GM18526 (cell line): ENCODE measurements around the gene DNAAF8.

Source experiments
- POLR2A ChIP-seq: IDR thresholded peaks from 3 replicates; pipeline ENCODE4 v1.6.1; 2011; ENCODE audit not compliant: insufficient read length; ENCODE audit errors: extremely low read depth

Gene DNAAF8

DNA sequence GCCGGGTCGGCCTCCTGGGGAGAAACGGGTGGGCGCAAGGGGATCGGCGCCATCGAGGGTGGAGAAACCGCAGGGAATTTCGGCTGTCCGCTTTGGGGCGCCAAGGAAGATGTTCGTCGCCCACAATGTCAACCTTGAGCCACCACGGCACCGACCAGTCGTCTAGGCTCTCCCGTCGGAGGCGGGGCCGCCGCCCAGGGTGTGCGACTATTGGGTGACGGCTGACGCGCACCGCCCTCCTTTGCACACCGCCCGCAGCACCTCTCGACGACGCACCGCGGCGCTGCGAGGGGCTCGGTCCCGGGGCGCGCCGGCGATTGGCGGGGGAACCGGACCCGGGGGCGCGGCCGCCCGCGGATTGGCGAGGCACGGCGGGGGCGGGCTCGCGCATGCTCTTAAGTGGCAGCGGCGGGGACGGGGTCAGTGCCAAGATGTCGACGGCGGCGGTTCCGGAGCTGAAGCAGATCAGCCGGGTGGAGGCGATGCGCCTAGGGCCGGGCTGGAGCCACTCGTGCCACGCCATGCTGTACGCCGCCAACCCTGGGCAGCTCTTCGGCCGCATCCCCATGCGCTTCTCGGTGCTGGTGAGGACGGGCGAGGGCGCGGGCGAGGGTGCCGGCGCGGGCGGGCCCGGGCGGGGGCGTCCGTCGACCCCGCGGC, 40.9 kb upstream of the DNAAF8 start, which contains the start of gene NUDT16L1:
NUDT16L1 (plus strand) TSS at position 267 of the 660 bp plus-strand sequence; CDS start at position 432, 165 bp downstream.
- peak; percentile 87 for TF ChIP-seq POLR2A

DNA sequence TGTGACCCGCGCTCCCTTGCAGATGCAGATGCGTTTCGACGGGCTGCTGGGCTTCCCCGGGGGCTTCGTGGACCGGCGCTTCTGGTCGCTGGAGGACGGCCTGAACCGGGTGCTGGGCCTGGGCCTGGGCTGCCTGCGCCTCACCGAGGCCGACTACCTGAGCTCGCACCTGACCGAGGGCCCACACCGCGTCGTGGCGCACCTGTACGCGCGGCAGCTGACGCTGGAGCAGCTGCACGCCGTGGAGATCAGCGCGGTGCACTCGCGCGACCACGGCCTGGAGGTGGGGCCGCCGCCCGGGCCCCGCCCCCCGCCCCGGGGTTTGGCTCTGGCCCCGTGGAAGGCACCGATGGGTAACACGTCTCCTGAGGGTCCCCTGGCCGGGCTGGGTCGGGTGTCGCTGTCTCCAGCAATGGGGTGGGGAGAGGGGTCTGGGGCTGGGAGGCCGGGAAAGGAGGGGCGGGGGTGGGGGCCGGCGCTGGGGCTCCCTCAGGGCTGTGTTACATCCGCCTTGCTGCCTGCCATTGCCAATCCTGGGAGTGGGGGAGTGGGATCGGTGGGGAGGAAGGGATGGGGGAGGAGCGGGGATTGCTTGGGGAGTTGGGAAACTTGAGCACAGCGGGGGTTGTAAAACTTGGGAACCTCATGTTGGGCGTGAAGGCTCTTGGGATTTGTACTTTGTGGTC, 40.2 kb upstream of the DNAAF8 start:
- TF ChIP-seq POLR2A = no peak

DNA sequence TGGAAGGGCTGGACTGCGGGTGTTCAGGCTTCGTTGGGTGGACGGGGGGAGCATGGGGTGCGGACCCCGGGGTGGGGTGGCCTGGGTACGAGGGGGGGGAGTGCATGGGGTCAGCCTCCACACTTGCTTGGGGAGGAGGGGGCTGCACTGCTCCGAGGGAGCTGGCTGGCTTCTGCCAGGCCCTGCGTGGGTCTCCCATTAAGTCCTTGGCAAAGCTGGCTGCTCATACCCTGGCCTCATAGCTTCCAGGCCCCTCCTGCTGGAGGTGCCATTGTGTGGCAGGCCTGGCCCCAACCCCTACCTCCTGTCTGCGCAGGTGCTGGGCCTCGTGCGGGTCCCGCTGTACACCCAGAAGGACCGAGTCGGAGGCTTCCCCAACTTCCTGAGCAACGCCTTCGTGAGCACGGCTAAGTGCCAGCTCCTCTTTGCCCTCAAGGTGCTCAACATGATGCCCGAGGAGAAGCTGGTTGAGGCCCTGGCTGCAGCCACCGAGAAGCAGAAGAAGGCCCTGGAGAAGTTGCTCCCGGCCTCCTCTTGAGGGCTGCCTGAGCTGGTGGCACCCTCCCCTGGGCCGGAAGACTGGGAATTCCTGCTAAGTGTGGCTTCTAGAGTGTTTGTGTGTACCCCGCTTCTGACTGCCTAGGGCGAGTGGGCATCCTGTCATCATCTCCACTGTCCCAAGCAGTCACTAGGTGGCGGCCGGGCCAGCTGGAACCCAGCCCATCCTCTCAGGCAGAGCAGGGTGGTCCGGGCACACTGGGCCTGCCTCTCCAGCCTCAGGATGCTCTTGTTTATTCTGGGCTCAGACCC, 39.5 kb upstream of the DNAAF8 start:
- no peak for TF ChIP-seq POLR2A

DNA sequence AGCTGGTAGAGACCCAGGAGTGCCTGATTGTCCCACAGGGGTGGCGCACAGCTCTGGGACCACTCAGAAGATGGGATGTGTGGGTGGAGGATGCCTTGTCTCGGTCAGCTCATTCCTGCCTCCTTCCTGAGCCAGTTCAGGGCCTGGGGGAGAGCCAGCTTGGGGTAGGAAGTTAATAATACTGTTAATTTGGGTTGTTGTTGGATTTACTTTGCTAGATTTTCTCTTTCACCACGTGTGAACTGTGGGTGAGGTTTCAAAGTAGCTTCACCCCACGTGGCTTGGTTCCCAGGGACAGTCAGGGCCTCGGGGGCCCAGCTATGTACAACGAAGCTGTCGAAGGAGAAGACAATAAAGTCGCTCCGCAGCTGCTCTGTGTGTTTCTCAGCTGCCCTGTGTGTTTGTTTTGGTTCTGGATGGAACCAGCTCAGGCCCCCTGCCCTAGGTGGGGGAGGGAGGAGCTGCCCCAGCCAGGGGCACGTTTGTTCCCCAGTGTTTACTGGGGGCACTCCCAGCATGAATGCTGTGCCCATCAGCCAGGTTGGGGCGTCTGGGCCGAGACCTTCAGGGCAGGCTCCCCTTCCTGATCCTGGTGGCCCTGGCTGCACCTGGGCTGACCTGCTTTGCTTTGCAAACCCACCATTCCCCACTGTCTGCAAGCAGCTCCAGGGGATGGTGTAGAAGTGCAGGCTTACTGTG, 38.7 kb upstream of the DNAAF8 start:
- no peak for TF ChIP-seq POLR2A

DNA sequence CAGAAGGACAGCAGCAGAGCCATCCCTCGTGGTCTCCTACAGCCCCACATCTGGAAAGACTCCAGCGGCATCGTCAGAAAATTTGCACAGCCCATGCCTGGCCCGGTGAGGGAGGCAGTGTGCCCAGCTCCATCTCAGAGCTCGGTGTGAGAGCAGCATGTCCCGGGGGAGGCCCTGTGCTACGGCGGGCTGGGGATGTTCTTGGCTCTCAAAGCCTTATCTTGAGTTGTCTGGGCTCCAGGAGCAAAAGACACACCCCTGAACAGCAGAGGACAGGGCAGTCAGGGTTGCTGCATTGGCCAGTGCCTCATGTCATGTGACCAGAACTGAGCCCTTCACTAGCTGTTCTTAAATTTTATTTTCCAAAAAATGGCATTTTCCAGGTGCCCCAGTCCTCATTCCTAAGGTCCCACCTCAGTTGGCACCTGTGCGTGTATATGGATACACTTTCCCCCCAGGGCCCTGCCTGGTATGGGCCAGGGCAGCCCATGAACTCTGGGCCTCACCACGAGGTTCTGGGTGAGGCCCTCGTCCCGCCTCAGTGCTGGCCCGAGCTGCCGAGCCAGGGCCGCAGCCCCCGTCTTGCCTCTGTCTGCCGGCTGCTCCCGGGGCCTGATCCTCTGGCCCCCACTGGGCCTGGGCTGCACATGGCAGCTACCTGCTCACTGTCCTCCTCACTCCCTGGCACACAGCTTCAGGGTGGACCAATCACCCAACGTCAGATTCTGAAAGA, 38.0 kb upstream of the DNAAF8 start:
- no peak for TF ChIP-seq POLR2A

DNA sequence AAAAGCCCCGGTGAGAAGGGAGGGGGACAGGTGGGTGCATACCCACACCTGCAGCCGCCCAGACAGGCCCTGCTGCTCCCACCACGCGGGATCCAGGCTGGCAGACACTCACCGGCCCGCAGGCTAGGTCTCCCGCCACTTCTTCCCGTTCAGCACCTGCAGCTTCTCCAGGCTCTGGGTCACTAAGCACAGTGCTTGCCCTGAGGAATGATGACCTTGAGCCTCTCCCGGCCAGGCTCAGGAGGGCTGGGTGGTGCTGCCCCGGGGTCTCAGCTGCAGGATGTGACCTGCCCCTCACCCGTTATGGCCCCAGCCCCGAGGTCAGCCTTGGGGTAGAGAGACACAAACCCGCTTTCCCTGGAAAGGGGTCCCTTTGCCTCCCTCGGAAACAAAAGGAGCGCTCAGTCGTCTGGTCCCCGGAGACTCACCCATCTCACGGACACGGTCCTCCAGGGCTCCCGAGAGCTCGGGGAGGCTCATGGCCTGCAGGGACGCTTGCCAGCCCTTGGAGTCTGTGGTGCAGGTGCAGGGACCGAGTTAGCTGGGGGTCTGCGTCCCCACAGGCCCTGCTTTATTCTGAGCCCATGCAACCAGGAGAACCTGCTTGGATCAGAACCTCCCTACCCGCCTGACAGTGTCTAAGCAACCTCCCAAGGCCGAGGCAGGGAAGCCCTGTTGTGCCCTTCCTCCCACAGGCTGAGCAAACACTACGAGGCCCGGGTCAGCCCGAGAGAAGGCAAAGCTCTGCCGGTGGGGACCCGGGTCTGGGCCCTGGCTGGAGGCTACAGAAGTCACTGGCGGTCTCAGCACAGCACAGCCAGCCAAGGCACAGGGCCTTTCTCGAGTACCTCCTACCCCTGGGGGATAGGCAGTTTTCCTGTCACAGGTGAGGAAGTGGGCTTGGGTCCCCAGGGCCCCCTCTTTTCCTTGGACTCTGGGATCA, 37.2 kb upstream of the DNAAF8 start:
- TF ChIP-seq POLR2A = no peak

DNA sequence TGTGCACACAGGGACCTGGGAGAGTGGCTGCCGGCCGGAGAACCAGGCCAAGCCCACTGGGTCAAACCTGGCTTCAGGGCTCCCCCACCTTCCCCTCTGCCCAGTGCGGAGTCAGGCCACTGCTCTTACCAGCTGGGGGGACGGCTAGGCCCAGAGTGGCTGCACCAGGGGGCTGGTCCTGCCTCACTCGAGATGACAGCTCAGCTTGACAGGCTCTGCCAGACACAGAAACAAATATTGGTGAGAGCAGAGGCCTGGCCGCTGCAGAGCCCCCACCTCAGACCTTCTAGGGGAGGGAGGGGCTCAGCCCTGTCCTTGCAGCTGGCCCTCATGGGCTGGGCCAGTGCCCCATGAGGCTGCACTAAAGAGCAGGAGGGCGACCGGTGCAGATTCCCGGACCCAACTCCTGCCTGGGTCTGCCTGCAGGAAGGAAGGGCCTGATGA, 36.5 kb upstream of the DNAAF8 start:
- no peak for TF ChIP-seq POLR2A

DNA sequence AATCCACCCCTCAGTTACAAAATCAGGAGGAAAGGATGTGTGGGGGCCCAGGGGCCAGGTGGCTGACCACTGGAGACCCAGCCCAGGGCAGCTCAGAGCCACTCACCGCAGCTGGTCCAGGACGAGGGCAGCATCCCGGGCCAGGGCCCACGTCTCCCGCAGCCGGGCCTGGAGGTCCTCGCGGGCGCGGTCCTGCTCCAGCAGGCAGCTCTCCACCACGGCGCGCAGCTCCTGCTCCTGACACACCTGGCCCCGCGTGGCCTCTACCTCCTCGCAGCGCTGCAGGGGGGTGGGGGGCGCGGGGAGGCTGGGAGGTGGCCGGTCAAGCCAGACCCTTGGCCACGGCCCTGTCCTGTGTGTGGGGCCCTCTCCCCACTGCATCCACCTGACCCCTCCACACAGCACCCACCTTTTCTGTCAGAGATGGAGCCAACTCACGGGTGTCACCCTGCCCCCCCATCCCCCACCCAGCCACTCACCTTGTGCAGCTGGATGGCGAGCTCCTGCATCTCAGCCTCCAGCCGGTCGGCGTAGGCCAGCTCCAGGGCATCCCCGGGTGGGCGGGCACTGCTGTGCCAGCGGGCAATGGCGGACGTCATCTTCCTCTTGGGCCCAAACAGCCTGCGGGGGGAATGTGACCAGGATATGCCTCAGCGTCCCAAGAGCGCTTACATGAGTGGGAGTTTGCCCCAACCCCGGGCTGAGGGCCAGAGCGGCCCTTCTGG, 35.9 kb upstream of the DNAAF8 start:
- no peak for TF ChIP-seq POLR2A

DNA sequence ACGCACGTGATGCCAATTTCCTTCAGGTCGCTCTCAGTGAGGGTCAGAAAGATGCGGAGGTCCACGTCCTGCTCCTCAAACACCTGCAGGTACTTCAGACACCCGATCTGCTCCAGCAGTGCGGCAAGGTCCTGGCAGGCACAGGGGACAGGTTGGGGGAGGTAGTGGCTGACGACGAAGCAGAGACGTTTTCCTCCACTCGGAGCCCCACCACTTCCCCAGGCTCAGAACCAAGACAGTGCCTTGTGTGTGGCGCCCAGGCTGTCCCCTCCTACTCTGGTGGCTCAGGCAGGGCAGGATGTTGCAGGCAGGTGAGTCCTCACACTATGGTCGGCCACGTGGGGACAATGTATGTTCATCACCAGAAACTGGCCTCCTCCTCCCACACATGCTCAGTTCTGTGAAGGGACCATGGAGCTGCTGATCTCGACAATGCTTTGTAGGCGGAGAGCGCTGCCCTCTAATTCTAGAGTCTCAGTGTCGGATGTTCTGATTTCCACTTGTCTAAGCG, 35.2 kb upstream of the DNAAF8 start:
- TF ChIP-seq POLR2A = no peak

DNA sequence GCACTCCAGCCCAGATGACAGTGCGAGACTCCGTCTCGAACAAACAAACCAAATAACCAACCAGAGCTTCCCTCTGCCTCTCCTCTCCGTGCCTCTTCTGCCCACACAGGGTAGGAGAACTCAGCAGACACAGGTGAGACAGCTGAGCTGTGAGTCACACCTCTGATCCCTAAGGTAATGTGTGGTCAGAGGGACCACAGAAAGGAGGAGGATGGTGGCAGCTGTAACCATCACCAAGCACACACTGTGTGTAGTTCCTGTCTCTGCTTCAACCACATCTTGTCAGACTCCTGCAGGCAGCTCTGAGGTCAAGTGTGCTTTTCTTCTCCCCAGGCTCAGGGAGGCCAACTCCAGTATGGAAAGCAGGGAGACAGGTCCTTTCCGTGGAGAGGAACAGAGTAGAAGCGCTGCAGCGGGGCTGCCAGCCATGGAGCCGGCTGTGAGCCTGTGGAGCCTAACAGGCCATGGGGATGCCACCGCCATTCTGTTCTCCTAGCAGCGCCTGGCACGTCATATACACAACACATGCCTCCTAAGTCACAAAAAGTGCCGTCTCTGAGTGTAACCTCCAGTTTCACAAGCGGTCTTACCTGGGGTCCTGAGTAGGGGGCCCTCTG, 33.8 kb upstream of the DNAAF8 start:
- no peak for TF ChIP-seq POLR2A

DNA sequence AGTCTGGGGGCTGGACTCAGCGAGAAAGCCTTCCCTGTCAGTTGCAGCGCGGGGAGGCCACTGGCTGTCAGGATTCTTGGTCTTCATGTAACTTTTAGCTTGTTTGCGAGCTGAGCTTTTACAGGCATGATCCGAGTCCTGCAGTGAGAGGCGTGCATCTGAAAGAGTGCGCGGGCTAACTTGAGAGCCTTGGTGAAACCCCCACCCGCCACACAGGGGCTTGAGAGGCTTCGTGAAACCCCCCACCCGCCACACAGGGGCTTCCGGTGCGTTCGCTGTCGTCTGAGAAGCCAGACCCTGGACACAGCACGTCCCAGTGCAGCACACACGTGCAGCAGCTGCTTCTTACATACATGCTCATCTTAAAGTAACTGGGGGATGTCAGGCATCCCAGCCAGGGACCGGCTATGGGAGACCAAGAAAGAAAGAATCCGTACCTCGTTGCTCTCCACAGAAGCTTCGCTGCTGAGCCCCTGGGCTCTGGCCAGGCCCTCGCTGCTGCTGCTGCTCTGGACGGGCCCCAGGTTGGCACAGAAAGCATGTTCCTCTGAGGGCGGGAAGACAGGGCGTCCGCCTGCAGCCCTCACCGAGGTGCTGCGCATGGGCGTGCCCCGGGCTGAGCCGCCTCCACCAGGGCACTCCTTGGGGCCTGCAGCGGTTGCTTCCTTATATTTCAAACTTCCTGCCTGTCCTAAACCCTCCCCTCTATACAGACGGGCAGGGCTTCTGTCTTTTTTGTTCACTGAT, 33.2 kb upstream of the DNAAF8 start:
- TF ChIP-seq POLR2A = no peak

DNA sequence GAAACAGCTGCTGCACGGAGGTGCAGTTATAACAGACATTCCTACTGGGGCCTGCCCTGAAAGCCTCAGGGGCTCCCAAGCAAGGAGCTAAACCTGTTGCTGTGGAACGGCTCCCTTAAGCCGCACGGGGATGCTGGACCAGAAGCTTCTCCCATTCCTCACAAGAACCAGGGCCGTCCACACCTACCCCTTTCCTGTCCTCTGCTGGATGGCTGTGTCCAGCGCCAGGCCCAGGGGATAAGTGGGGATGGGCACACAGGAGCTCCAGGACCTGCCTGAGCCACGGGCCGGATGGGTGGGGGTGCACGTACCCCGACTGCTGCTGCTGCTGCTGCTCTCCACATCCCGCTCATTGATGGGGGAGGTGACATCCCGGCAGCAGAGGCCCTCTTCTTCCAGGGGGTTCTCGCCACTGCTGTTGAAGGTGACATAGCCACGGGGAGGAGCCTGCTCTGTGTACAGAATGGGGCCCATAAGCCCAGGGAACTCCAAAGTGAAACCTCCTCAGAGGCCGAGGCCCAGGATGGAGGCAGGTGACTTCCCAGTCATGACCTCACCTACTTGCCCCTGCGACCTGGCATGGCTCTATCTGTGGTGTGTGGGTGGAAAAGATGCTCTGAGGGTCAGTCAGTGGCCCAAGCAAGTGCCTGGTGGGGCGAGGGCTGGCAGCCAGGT, 32.4 kb upstream of the DNAAF8 start:
- TF ChIP-seq POLR2A = no peak
